Measurements from ENCODE around the gene OSBPL6. TPM values are rescaled to one million over a fixed set of nuclear protein-coding genes. Genes with fewer than 3 reads are reported as not detected.

The OSBPL6 gene
- total RNA-seq, 1 donor from 2014 or later, result 6.4 TPM

- TF ChIP-seq CTCF (IDR thresholded peaks at IDR 0.05; ENCODE audit: borderline replicate concordance), result no peak
- intact Hi-C loops (cut with micrococcal nuclease), result no loop called here
- no peaks in the 10 kb centered on the region for H3K27me3 ChIP-seq (ENCODE audit: low read depth)
- no peaks in the 10 kb centered on the region for H3K36me3 ChIP-seq
- no peak for DNase-seq
- no peak overlapping the region for H3K4me3 ChIP-seq
- no peak overlapping the region for H3K27ac ChIP-seq (replicated peaks)
- no peaks in the 10 kb centered on the region for H3K9me3 ChIP-seq (replicated peaks)
- peaks cover 4% of the 10 kb centered on the region for H3K4me1 ChIP-seq
Observed at GRCh38 chr2:178256382-178257042, 62.2 kb downstream of the OSBPL6 start.

GRCh38 chr2:178257127-178257526 is 62.8 kb downstream of the OSBPL6 start:
- intact Hi-C loops (cut with micrococcal nuclease), result no loop called here
- TF ChIP-seq CTCF (IDR thresholded peaks at IDR 0.05; ENCODE audit: borderline replicate concordance), result no peak
- H3K27me3 ChIP-seq (ENCODE audit: low read depth), result no peaks in the 10 kb centered on the region
- no peaks in the 10 kb centered on the region for H3K36me3 ChIP-seq
- no peaks in the 10 kb centered on the region for H3K9me3 ChIP-seq (replicated peaks)
- no peak for DNase-seq
- H3K27ac ChIP-seq (replicated peaks), result no peak overlapping the region
- peaks cover 4% of the 10 kb centered on the region for H3K4me1 ChIP-seq
- no peak overlapping the region for H3K4me3 ChIP-seq

GRCh38 chr2:178258916-178259315 is 64.6 kb downstream of the OSBPL6 start:
- H3K27me3 ChIP-seq (ENCODE audit: low read depth), result no peaks in the 10 kb centered on the region
- H3K27ac ChIP-seq (replicated peaks), result no peak overlapping the region
- H3K4me3 ChIP-seq, result no peak overlapping the region
- intact Hi-C loops (cut with micrococcal nuclease), result no loop called here
- TF ChIP-seq CTCF (IDR thresholded peaks at IDR 0.05; ENCODE audit: borderline replicate concordance), result no peak
- no peak for DNase-seq
- no peaks in the 10 kb centered on the region for H3K9me3 ChIP-seq (replicated peaks)
- peaks cover 4% of the 10 kb centered on the region for H3K4me1 ChIP-seq
- H3K36me3 ChIP-seq, result no peaks in the 10 kb centered on the region

GRCh38 chr2:178263159-178263860 is 69.0 kb downstream of the OSBPL6 start:
- no peak for DNase-seq
- intact Hi-C loops (cut with micrococcal nuclease), result no loop called here
- Histone ChIP-seq H3K4me3 (no peak overlapping the region), H3K27ac (replicated peaks) (no peak overlapping the region), H3K36me3 (no peaks in the 10 kb centered on the region), H3K9me3 (replicated peaks) (no peaks in the 10 kb centered on the region), H3K27me3 (ENCODE audit: low read depth) (no peaks in the 10 kb centered on the region), H3K4me1 (no peaks in the 10 kb centered on the region)
- TF ChIP-seq CTCF (IDR thresholded peaks at IDR 0.05; ENCODE audit: borderline replicate concordance), result no peak

- intact Hi-C loops (cut with micrococcal nuclease), result no loop called here
- Histone ChIP-seq H3K36me3 (no peaks in the 10 kb centered on the region), H3K27me3 (ENCODE audit: low read depth) (no peaks in the 10 kb centered on the region), H3K4me1 (no peaks in the 10 kb centered on the region), H3K4me3 (no peak overlapping the region), H3K9me3 (replicated peaks) (no peaks in the 10 kb centered on the region), H3K27ac (replicated peaks) (no peak overlapping the region)
- TF ChIP-seq CTCF (IDR thresholded peaks at IDR 0.05; ENCODE audit: borderline replicate concordance), result no peak
- no peak for DNase-seq
Observed at GRCh38 chr2:178264211-178264610, 69.9 kb downstream of the OSBPL6 start.
